NB4 (cell line): ENCODE data around the gene UFC1.

ENCODE experiments used
- CTCF ChIP-seq: IDR thresholded peaks from one replicate; pipeline ENCODE4 v1.5.1; 2012; ENCODE audit warnings: low read depth, low read length
- MYC ChIP-seq: IDR thresholded peaks from 2 replicates; pipeline ENCODE4 v1.6.1; 2011; ENCODE audit warnings: low read depth, low read length
- POLR2A ChIP-seq: IDR thresholded peaks from 2 replicates; pipeline ENCODE4 v1.6.1; 2011; ENCODE audit warnings: mild to moderate bottlenecking; ENCODE audit not compliant: insufficient read length; ENCODE audit errors: extremely low read depth

DNA sequence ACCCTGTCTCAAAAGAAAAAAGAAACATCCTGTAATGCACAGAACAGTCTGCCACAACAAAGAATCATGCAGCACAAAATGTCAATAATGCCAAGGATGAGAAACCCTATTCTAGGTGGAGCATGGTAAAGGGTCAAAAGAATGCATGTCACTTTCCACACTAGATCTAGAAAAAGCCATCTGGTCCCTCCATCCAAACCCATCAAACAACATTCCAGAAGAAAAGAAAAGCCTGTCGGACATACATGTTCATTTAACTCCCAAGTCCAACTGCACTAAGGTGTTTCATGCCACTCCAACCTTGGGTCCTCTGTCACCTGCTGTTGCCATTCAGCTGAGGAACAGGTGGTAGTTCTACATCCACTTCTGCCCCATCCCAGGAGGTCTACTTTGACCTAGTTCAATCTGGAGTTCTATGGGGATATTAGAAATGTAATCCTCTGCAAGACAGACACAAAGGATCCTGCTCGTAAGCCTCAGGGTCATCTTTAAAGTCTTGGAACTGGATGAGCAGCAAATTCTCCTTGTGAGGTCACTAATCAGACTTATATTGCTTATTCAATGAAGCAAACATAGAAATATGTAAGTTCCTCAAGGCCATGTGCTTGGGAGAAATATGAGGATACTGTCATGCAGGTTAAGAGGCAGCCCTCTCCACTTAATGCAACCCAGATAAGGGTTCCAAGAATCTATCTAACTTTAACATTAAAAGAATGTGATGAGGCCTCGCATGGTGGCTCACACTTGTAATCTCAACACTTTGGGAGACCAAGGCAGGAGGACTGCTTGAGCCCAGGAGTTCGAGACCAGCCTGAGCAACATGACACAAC is 25.0 kb upstream of the UFC1 start:
- no peak for TF ChIP-seq MYC
- no peak for TF ChIP-seq POLR2A
- TF ChIP-seq CTCF: no peak
